HK-2 (cell line): ENCODE data around the gene ABITRAM.
"Not testable (repeated sequence)": the region's sequence is repeated elsewhere in the genome, so short reads cannot be mapped to it uniquely, and the experiment has no call there.

Source experiments
- DNase-seq: peaks from one replicate; pipeline ENCODE4 v3.0.0-alpha.2; 2018; ENCODE audit not compliant: unreplicated experiment

Gene ABITRAM

GRCh38 chr9:108934323-108934893 lies at the start of gene ABITRAM:
ABITRAM (plus strand) TSS chr9:108934400; CDS start chr9:108934487, 87 bp downstream.
- DNase-seq, result no peak

DNA sequence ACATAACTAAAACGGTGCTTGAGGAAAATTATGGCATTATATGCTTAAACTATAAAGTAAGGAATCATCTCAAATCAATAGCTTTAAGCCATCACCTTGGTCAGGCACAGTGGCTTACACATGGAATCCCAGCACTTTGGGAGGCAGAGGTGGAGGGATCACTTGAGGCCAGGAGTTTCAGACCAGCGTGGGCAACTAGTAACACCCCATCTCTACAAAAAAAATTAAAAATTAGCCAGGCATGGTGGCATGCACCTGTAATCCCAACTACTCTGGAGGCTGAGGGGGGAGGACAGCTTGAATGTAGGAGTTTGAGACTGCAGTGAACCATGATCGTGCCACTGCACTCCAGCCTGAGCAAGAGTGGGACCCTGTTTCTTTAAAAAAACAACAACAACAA lies 49.5 kb upstream of the ABITRAM start:
- no peak for DNase-seq

DNA sequence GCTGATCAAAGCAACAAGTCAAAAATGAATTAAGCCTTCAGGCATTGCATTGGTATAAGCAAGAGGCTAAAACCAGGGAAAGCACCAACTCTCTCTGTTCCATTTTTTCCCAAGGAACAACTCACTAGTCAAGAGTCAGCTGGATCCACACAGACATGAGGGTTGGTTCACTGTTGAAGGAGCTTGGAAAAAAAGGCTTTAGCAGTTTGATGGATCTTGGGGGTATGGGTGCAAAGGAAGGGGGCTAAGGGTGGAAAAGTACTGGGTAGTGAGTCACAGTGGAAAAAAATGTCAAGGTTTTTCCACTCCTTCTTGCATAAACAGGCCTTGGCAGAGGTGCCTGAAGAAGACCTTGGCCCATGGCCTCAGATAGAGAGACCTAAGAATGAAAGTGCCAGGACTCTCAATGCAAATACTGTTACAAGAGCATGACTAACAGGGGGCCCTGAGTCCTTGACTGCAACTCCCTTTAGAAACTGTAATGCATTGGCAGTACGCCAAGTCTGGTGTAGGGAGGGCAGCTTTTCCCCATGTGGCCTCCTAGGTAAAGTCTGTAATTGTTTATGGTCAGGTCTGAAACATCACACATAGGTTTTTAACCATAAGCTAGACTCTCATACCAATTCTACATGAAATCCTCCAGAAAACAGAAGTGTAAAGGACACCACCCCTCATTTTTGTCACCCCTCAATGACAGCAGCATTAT lies 48.4 kb upstream of the ABITRAM start:
- DNase-seq, result peak; percentile 55

DNA sequence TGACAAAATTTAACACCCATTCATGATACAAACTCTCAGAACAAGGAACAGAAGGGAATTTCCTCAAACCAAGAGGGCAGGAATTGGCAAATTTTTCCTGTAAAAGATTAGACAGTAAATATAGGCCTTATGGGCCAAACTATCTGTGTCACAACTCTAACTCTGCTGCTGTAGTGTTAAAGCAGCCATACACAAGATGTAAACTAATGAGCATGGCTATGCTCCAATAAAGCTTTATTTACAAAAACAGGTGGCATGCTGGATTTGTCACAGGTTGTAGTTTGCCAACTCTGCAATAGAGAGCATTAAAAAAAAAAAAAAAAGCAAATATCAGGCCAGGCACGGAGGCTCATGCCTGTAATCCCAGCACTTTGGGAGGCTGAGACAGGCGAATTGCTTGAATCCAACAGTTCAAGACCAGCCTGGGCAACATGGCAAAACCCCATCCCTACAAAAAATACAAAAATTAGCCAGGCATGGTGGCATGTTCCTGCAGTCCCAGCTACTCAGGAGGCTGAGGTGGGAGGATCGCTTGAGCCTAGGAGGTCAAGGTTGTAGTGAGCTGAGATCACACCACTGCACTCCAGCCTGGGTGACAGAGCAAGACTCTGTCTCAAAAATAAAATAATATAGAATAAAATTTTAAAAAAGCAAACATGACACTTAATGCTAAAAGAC lies 47.5 kb upstream of the ABITRAM start:
- not testable (repeated sequence) for DNase-seq

- DNase-seq, result no peak
These were observed 44.5 kb upstream of the ABITRAM start for GRCh38 chr9:108889649-108890067.

GRCh38 chr9:108894225-108894997 lies 39.8 kb upstream of the ABITRAM start:
- no peak for DNase-seq

GRCh38 chr9:108897324-108898096 lies 36.7 kb upstream of the ABITRAM start:
- no peak for DNase-seq

DNA sequence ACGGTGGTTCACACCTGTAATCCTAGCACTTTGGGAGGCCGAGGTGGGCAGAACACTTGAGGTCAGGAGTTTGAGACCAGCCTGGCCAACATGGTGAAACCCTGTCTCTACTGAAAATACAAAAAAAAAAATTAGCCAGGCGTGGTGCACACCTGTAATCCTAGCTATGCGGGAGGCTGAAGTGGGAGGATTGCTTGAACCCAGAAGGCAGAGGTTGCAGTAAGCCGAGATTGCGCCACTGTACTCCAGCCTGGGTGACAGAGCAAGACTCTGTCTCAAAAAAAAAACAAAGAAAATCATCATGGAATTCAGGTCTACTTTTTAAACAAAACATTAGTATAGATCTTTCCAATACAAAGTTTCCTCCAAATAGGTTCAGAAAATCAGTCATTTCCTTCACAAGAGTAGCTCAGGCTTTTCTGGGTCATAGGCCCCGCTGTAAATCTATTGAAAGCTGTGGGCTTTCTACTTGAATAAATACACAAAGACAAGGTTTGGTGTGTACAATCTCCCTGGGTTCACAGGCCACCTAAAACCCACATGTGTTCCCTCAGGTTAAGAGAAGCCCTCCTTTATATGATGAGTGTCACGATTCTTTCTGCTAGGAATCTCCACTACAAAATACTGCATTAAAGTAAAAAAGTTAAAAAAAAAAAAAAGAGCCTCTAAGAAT lies 35.0 kb upstream of the ABITRAM start:
- DNase-seq, result not testable (repeated sequence)

GRCh38 chr9:108900176-108900575 lies 34.0 kb upstream of the ABITRAM start:
- no peak for DNase-seq

GRCh38 chr9:108903420-108904103 lies 30.6 kb upstream of the ABITRAM start:
- no peak for DNase-seq

- no peak for DNase-seq
These were observed 30.0 kb upstream of the ABITRAM start for GRCh38 chr9:108904161-108904560.

- DNase-seq, result no peak
These were observed 28.7 kb upstream of the ABITRAM start for GRCh38 chr9:108905494-108905893.

- DNase-seq, result no peak
These were observed 23.8 kb upstream of the ABITRAM start for GRCh38 chr9:108910402-108910801.

DNA sequence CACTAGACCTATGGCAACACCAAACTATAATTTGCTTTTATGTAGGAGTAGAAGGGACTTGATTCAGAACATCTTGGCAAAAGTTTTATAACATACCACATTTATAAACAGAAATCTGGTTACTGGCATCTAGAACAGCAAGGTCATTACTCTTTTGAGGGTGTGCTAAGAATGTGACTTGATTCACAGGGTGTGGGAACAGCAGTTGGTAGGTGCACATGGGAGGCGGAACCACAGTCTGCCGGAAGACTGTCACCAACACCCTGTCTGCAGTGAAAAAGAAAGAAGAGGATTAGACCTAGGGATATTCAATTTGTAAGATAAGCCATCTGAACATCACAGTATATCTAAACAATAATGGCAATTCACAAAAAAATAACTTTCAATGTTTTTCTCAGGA lies 23.3 kb upstream of the ABITRAM start:
- DNase-seq, result no peak

- DNase-seq, result no peak
These were observed 22.4 kb upstream of the ABITRAM start for GRCh38 chr9:108911820-108912219.

DNA sequence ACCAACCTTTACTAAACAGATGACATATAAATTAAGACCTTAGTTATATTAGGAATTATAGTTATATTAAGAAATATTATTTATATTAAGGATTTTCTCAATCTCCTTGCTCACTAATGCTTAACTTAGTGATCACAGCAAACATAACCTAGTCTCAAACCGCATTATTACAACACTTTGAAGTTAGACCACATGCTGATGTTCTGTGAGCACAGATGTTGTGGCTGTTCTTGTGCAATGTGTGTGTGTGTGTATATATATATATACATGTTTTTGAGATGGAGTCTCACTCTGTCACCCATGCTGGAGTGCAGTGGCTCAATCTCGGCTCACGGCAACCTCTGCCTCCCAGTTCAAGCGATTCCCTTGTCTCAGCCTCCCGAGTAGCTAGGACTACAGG lies 20.8 kb upstream of the ABITRAM start:
- DNase-seq, result no peak

DNA sequence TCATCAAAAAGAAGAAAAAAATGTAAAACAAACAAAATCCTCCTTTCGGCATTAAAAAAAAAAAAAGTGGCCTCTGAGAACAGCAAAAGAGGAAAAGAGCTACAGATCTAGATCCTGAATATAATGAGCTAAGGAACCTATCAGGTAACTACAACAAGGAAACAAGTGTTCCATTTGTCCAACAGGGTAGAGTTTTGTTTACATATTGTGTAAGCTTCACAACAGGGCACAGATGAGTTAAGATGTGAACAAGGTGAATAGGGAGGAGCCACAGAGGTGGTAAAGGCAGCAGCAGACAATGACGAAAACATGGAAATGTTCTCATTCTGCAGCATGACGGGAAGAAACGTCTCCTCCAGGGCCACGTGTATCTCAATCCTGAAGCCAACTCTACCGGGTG lies 14.7 kb upstream of the ABITRAM start:
- no peak for DNase-seq

GRCh38 chr9:108920401-108920800 lies 13.8 kb upstream of the ABITRAM start:
- not testable (repeated sequence) for DNase-seq

DNA sequence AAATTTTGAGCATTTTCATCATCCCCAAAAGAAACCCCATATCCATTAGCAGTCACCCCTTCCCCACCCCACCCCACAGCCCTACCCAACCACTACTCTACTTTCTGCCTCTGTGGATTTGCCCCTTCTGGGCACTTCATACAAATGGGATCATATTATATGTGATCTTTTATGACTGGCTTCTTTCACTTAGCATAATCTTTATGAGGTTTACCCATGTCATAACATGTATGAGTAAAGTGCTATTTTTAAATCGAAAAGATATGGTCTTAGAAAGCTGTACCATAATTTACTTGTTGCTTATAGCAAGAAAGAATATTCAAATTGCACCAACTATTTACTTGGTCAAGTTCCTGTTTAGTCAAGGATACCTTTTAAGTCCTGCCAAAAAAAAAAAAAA lies 13.0 kb upstream of the ABITRAM start:
- no peak for DNase-seq

- DNase-seq, result no peak
These were observed 9.7 kb upstream of the ABITRAM start for GRCh38 chr9:108924466-108924865.
